Mucosa of rectum (tissue), 2 donors: ENCODE results near the gene PDP2.
"Not testable (repeated sequence)": the region's sequence is repeated elsewhere in the genome, so short reads cannot be mapped to it uniquely, and the experiment has no call there.

ENCODE experiments used
- H3K27ac ChIP-seq, 2 donors: one replicate each; pipeline ENCODE4 v1.7.0; 2013; ENCODE audit warnings: inconsistent platforms in 2 of 2, low read depth in 2 of 2, low read length in 2 of 2
- H3K27me3 ChIP-seq, 2 donors: one replicate each; pipeline ENCODE4 v1.7.0; 2013; ENCODE audit warnings: low read length in 2 of 2; ENCODE audit not compliant: control insufficient read depth in 2 of 2, insufficient read depth in 2 of 2
- H3K36me3 ChIP-seq, 2 donors: one replicate each; pipeline ENCODE4 v1.7.0; 2013; ENCODE audit warnings: low read length in 2 of 2; ENCODE audit not compliant: control insufficient read depth in 2 of 2, insufficient read depth in 2 of 2
- H3K4me1 ChIP-seq, 2 donors: one replicate each; pipeline ENCODE4 v1.7.0; 2013; ENCODE audit warnings: low read length in 2 of 2, mild to moderate bottlenecking in 1 of 2; ENCODE audit not compliant: control insufficient read depth in 2 of 2, insufficient read depth in 2 of 2
- H3K4me3 ChIP-seq, 2 donors: one replicate each; pipeline ENCODE4 v1.7.0; 2013; ENCODE audit warnings: low read length in 2 of 2
- H3K9ac ChIP-seq, 2 donors: one replicate each; pipeline ENCODE4 v1.7.0; 2013; ENCODE audit warnings: low read length in 2 of 2, low read depth in 1 of 2, mild to moderate bottlenecking in 1 of 2
- H3K9me3 ChIP-seq, 2 donors: one replicate each; pipeline ENCODE4 v1.7.0; 2013; ENCODE audit warnings: low read length in 2 of 2; ENCODE audit not compliant: control insufficient read depth in 2 of 2
- donor health status: healthy.
- donor health status: Normal muscosa, but diverticular disease.

Gene PDP2

GRCh38 chr16:66933776-66934137, 53.4 kb downstream of the PDP2 start:
- Histone ChIP-seq H3K9ac (peak overlapping the region; percentile 92 to 98), H3K36me3 (peaks cover 18 to 30% of the 10 kb centered on the region in 2 donors), H3K4me3 (peak overlapping the region; percentile 85 to 98), H3K27me3 (no peaks in the 10 kb centered on the region), H3K4me1 (peaks cover 39 to 47% of the 10 kb centered on the region in 2 donors), H3K9me3 (no peaks in the 10 kb centered on the region), H3K27ac (peak overlapping the region; percentile 95)

- H3K27me3 ChIP-seq, result no peaks in the 10 kb centered on the region
- H3K4me1 ChIP-seq, result peaks cover 39 to 47% of the 10 kb centered on the region in 2 donors
- no peaks in the 10 kb centered on the region for H3K9me3 ChIP-seq
- peaks cover 23 to 35% of the 10 kb centered on the region in 2 donors for H3K36me3 ChIP-seq
- peak within 1 kb of the TSS; percentile 98 to 100 for H3K9ac ChIP-seq
- H3K4me3 ChIP-seq, result peak within 1 kb of the TSS; percentile 85 to 98
- peak within 1 kb of the TSS; percentile 95 for H3K27ac ChIP-seq
Observed at GRCh38 chr16:66934138-66934838, 54.0 kb downstream of the PDP2 start, which contains the start of gene CIAO2B. TSS of gene CIAO2B (minus strand) at chr16:66934402. CDS start at chr16:66934364, 38 bp downstream.

GRCh38 chr16:66934839-66935313, 54.6 kb downstream of the PDP2 start:
- H3K27me3 ChIP-seq, H3K9me3 ChIP-seq: not testable (repeated sequence)
- peaks cover 39 to 47% of the 10 kb centered on the region in 2 donors for H3K4me1 ChIP-seq
- peak overlapping the region; percentile 98 to 100 for H3K9ac ChIP-seq
- peak overlapping the region; percentile 85 to 98 for H3K4me3 ChIP-seq
- H3K27ac ChIP-seq, result peak overlapping the region; percentile 95
- H3K36me3 ChIP-seq, result peaks cover 28 to 41% of the 10 kb centered on the region in 2 donors

- Histone ChIP-seq H3K36me3 (peaks cover 34 to 44% of the 10 kb centered on the region in 2 donors), H3K4me1 (peaks cover 39 to 47% of the 10 kb centered on the region in 2 donors), H3K4me3 (peak within 1 kb of the TSS; percentile 85 to 98), H3K27me3 (no peaks in the 10 kb centered on the region), H3K9me3 (no peaks in the 10 kb centered on the region), H3K27ac (peak within 1 kb of the TSS; percentile 95), H3K9ac (peak within 1 kb of the TSS; percentile 98 to 100)
Observed at GRCh38 chr16:66935314-66936011, 55.1 kb downstream of the PDP2 start, which contains the start of gene CES2. TSS of gene CES2 (plus strand) at chr16:66935516. CDS start at chr16:66935636, 120 bp downstream.

- peaks cover 39 to 47% of the 10 kb centered on the region in 2 donors for H3K4me1 ChIP-seq
- H3K9ac ChIP-seq, result peak overlapping the region; percentile 98 to 100
- peaks cover 44 to 54% of the 10 kb centered on the region in 2 donors for H3K36me3 ChIP-seq
- no peaks in the 10 kb centered on the region for H3K27me3 ChIP-seq
- no peaks in the 10 kb centered on the region for H3K9me3 ChIP-seq
- peak overlapping the region; percentile 95 for H3K27ac ChIP-seq
- H3K4me3 ChIP-seq, result peak overlapping the region; percentile 85 to 98
Observed at GRCh38 chr16:66936462-66936861, 56.1 kb downstream of the PDP2 start.

GRCh38 chr16:66936889-66937554, 56.7 kb downstream of the PDP2 start:
- H3K4me1 ChIP-seq, result peaks cover 39 to 47% of the 10 kb centered on the region in 2 donors
- H3K9ac ChIP-seq, result peak overlapping the region; percentile 14 to 98
- peak overlapping the region; percentile 95 for H3K27ac ChIP-seq
- peak overlapping the region; percentile 85 to 98 for H3K4me3 ChIP-seq
- H3K9me3 ChIP-seq, result no peaks in the 10 kb centered on the region
- H3K36me3 ChIP-seq, result peaks cover 49 to 55% of the 10 kb centered on the region in 2 donors
- H3K27me3 ChIP-seq, result no peaks in the 10 kb centered on the region

- Histone ChIP-seq H3K27me3 (no peaks in the 10 kb centered on the region), H3K9me3 (no peaks in the 10 kb centered on the region), H3K36me3 (peaks cover 53 to 56% of the 10 kb centered on the region in 2 donors), H3K4me3 (no peak overlapping the region), H3K4me1 (peaks cover 35 to 41% of the 10 kb centered on the region in 2 donors), H3K9ac (no peak overlapping the region), H3K27ac (peak overlapping the region; percentile 95)
Observed at GRCh38 chr16:66937725-66938337, 57.5 kb downstream of the PDP2 start.

- Histone ChIP-seq H3K27me3 (no peaks in the 10 kb centered on the region), H3K9ac (no peak overlapping the region), H3K27ac (no peak overlapping the region), H3K4me1 (peaks cover 27 to 32% of the 10 kb centered on the region in 2 donors), H3K9me3 (no peaks in the 10 kb centered on the region), H3K4me3 (no peak overlapping the region), H3K36me3 (peaks cover 61 to 68% of the 10 kb centered on the region in 2 donors)
Observed at GRCh38 chr16:66939366-66939765, 59.1 kb downstream of the PDP2 start.

- peaks cover 61 to 68% of the 10 kb centered on the region in 2 donors for H3K36me3 ChIP-seq
- peaks cover 25 to 32% of the 10 kb centered on the region in 2 donors for H3K4me1 ChIP-seq
Observed at GRCh38 chr16:66940236-66940635, 59.9 kb downstream of the PDP2 start.

More at GRCh38 chr16:66940236-66940635, 59.9 kb downstream of the PDP2 start:
- no peaks in the 10 kb centered on the region for H3K27me3 ChIP-seq
- no peaks in the 10 kb centered on the region for H3K9me3 ChIP-seq
- H3K4me3 ChIP-seq, result no peak overlapping the region
- no peak overlapping the region for H3K27ac ChIP-seq
- H3K9ac ChIP-seq, result no peak overlapping the region
